Measurements from ENCODE around the gene ATXN2L. TPM values are rescaled to one million over a fixed set of nuclear protein-coding genes. Genes with fewer than 3 reads are reported as not detected.
A peak's percentile ranks its signal among the peaks of the same experiment; 100 is the strongest.

Gene ATXN2L
- total RNA-seq, 1 donor from 2014 or later: 169 TPM

DNA sequence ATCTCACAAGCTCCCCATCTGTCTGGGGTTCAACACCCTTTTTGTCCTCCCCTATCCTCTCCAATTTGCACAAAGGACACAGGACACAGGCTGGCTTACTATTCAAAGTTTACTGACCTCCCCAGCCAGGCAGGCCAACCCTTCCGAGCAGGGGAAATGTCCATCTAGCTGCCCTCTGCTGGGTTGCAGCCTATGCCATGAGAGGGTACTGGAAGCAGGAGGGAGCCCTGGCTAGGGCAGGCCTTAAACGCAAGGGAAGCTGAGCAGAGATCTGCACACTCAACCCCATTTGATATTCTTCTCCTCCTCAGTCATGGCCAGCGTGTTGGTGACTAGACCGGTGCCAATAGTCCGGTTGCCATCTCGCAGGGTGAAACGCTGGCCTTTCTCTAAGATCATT is 19.9 kb downstream of the ATXN2L start:
- Histone ChIP-seq H3K27ac (no peak overlapping the region), H3K27me3 (no peaks in the 10 kb centered on the region), H3K9me3 (no peaks in the 10 kb centered on the region), H3K36me3 (peaks cover 31 to 35% of the 10 kb centered on the region in 2 donors), H3K4me1 (peaks cover 13 to 19% of the 10 kb centered on the region in 2 donors), H3K4me3 (no peak overlapping the region)
- intact Hi-C loops (cut with DNase I): loop anchor here (10.0 kb wide), 1 partner anchor 288 kb away; the partner anchor contains the start of gene SGF29
- TF ChIP-seq, protein P1, sequence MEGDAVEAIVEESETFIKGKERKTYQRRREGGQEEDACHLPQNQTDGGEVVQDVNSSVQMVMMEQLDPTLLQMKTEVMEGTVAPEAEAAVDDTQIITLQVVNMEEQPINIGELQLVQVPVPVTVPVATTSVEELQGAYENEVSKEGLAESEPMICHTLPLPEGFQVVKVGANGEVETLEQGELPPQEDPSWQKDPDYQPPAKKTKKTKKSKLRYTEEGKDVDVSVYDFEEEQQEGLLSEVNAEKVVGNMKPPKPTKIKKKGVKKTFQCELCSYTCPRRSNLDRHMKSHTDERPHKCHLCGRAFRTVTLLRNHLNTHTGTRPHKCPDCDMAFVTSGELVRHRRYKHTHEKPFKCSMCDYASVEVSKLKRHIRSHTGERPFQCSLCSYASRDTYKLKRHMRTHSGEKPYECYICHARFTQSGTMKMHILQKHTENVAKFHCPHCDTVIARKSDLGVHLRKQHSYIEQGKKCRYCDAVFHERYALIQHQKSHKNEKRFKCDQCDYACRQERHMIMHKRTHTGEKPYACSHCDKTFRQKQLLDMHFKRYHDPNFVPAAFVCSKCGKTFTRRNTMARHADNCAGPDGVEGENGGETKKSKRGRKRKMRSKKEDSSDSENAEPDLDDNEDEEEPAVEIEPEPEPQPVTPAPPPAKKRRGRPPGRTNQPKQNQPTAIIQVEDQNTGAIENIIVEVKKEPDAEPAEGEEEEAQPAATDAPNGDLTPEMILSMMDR (IDR thresholded peaks at IDR 0.05): no peak
- DNase-seq (ENCODE audit: low spot score in 2 of 2): no peak

DNA sequence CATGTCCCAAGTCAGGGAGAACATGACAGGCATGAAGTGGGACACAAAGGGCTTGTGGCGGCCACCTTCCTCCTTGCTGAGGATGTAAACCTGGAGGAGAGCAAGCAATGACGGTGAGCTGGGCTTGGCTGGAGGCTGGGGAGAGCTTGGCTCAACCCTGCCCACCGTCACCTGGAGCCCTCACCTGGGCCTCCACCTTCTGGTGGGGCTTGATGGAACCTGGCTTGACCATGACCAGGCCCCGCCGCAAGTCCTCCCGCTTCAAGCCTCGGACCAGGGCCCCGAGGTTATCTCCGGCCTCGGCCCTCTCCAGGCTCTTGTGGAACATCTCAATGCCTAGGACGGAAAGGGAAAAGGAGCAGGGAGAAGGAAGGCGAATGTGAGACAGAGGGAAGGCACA is 21.0 kb downstream of the ATXN2L start:
- no peaks in the 10 kb centered on the region for H3K9me3 ChIP-seq
- DNase-seq (ENCODE audit: low spot score in 2 of 2): no peak
- intact Hi-C loops (cut with DNase I): loop anchor here (10.0 kb wide), 1 partner anchor 289 kb away; the partner anchor contains the start of gene SGF29
- peaks cover 30 to 34% of the 10 kb centered on the region in 2 donors for H3K36me3 ChIP-seq
- TF ChIP-seq, protein P1 (IDR thresholded peaks at IDR 0.05): no peak
- no peak overlapping the region for H3K27ac ChIP-seq
- peaks cover 13 to 19% of the 10 kb centered on the region in 2 donors for H3K4me1 ChIP-seq
- H3K27me3 ChIP-seq: no peaks in the 10 kb centered on the region
- H3K4me3 ChIP-seq: no peak overlapping the region

DNA sequence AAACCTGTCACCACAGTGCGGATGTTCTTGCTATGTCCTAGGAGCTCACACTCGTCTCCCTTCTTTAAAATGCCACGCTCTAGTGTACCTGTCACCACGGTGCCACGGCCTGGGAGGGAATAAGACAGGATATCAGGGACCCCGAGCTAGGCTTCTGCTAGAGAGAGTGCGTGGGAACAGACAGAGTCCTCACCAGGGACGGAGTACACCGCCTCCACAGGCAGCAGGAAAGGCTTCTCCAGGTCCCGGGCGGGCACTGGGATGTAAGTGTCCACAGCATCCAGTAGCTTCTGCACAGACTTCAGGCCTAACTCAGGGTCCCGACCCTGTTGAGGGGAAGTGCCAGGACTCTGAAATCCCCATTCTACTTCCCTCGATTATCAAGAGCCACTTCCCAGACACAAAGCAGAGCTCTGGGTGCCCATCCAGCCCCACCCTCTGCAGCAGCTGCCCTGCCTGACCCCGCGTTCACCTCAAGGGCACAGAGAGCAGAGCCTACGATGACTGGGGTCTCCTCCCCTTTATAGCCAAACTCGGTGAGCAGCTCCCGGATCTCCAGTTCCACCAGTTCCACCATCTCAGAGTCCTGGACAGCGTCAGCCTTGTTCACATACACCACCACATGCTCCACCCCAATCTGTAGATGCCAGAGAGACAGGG is 21.6 kb downstream of the ATXN2L start:
- no peak for DNase-seq (ENCODE audit: low spot score in 2 of 2)
- intact Hi-C loops (cut with DNase I): loop anchor here (10.0 kb wide), 1 partner anchor 290 kb away; the partner anchor contains the start of gene SGF29

DNA sequence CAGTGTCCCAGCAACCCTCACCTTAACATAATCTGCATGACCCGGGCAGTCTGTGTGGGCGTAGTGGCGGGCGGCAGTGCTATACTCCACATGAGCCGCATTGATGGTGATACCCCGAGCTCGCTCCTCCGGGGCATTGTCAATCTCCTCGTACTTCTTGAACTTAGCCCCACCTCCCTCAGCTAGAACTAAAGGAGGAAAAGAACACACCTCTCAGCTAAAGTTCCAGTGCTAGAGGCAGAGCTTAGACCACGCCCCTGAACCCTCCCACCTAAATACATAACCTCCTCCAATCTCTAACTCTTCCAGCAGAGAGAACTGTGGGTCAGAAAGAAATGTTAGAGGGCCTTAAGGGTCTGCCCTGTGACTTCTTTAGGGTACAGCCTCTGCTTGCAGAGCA is 22.5 kb downstream of the ATXN2L start:
- H3K9me3 ChIP-seq: no peaks in the 10 kb centered on the region
- intact Hi-C loops (cut with DNase I): loop anchor here (10.0 kb wide), 1 partner anchor 290 kb away; the partner anchor contains the start of gene SGF29
- peak overlapping the region; percentile 89 to 90 for H3K27ac ChIP-seq

More for the DNA sequence above, 21.6 kb downstream of the ATXN2L start:
- Histone ChIP-seq H3K4me3 (peak overlapping the region in 1 of 2 donors; percentile 99), H3K27ac (no peak overlapping the region), H3K27me3 (no peaks in the 10 kb centered on the region), H3K36me3 (peaks cover 30 to 34% of the 10 kb centered on the region in 2 donors), H3K4me1 (peaks cover 13 to 19% of the 10 kb centered on the region in 2 donors), H3K9me3 (no peaks in the 10 kb centered on the region)
- TF ChIP-seq, protein P1 (IDR thresholded peaks at IDR 0.05): no peak

DNA sequence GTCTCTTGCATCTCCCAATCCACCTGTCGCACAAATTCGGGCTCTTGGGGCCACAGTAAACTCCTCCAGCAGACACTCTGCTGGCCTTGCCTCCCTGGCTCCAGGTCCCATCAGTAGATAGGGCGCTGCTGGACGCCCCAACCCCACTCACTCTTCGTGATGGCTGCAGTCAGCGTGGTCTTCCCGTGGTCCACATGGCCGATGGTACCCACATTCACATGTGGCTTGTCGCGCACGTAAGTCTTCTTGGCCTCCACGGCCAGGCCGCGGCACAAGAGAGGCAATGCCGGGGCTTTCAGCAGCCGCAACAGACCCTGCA is 22.9 kb downstream of the ATXN2L start:
- intact Hi-C loops (cut with DNase I): loop anchor here (1.0 to 10.0 kb wide), 6 partner anchors 18 to 291 kb away; partner anchors contain the start of genes NFATC2IP, RABEP2, SGF29 and SH2B1
- peaks cover 30 to 34% of the 10 kb centered on the region in 2 donors for H3K36me3 ChIP-seq
- DNase-seq (ENCODE audit: low spot score in 2 of 2): no peak
- no peaks in the 10 kb centered on the region for H3K9me3 ChIP-seq
- peak overlapping the region; percentile 75 to 99 for H3K4me3 ChIP-seq
- peak overlapping the region; percentile 89 to 90 for H3K27ac ChIP-seq
- H3K27me3 ChIP-seq: no peaks in the 10 kb centered on the region
- peaks cover 13 to 19% of the 10 kb centered on the region in 2 donors for H3K4me1 ChIP-seq
- TF ChIP-seq, protein P1 (IDR thresholded peaks at IDR 0.05): no peak

More for the DNA sequence above, 22.5 kb downstream of the ATXN2L start:
- Histone ChIP-seq H3K4me3 (peak overlapping the region; percentile 75 to 99), H3K4me1 (peaks cover 13 to 19% of the 10 kb centered on the region in 2 donors), H3K36me3 (peaks cover 30 to 34% of the 10 kb centered on the region in 2 donors), H3K27me3 (no peaks in the 10 kb centered on the region)
- no peak for DNase-seq (ENCODE audit: low spot score in 2 of 2)
- TF ChIP-seq, protein P1 (IDR thresholded peaks at IDR 0.05): no peak
